H1 (cell line): Measurements from ENCODE around the gene ARHGAP26. TPM values are rescaled to one million over a fixed set of nuclear protein-coding genes. Genes with fewer than 3 reads are reported as not detected.

Experiments used
- ASH2L ChIP-seq: fragments of 200-600, 300-600 bp; sonication (generic); IDR thresholded peaks from one replicate; pipeline ENCODE4 v1.7.1; 2017; ENCODE audit warnings: low read length
- BCL11A ChIP-seq, 2 experiments: IDR thresholded peaks; one replicate each; pipeline ENCODE4 v1.6.1; 2011; ENCODE audit warnings: low read depth in 2 of 2, low read length in 2 of 2, mild to moderate bottlenecking in 2 of 2
- CBX8 ChIP-seq: fragments of 300-800, 300-1000 bp; sonication (generic); IDR thresholded peaks from 2 replicates; pipeline ENCODE4 v1.7.1; 2016; ENCODE audit warnings: low read depth, low read length, borderline replicate concordance
- CEBPB ChIP-seq: IDR thresholded peaks from 2 replicates; pipeline ENCODE4 v1.6.1; 2012; ENCODE audit warnings: low read depth, low read length
- CHD7 ChIP-seq: fragments of 300-600 bp; sonication (generic); IDR thresholded peaks from 2 replicates; pipeline ENCODE4 v1.7.1; 2012; ENCODE audit warnings: low read length, moderate library complexity, mild to moderate bottlenecking, inconsistent platforms; ENCODE audit not compliant: insufficient replicate concordance
- EZH2 ChIP-seq: fragments of 200-600 bp; sonication (generic); IDR thresholded peaks from 2 replicates; pipeline ENCODE4 v1.7.1; 2012; ENCODE audit warnings: low read depth, mild to moderate bottlenecking, moderate library complexity, low read length, inconsistent platforms; ENCODE audit not compliant: severe bottlenecking
- HDAC6 ChIP-seq: IDR thresholded peaks from one replicate; pipeline ENCODE4 v1.7.1; 2012; ENCODE audit warnings: low read depth, mild to moderate bottlenecking, inconsistent platforms, low read length, moderate library complexity
- SP2 ChIP-seq: IDR thresholded peaks from 2 replicates; pipeline ENCODE4 v1.6.1; 2012; ENCODE audit warnings: mild to moderate bottlenecking, low read length, inconsistent platforms
- SP4 ChIP-seq: IDR thresholded peaks from 2 replicates; pipeline ENCODE4 v1.6.1; 2012; ENCODE audit warnings: low read length, inconsistent platforms
- polyA plus RNA-seq, 7 experiments: library from polyadenylated mRNA; depleted of rRNA in 3 of 7; stranded (reverse) in 5 of 7; unstranded in 2 of 7; fragments of >200 nt in 5 of 7; fragments of 200-250 nt in 2 of 7; gene quantifications; 1 replicate in 5 of 7; 2 replicates in 1 of 7; 4 replicates in 1 of 7; pipeline versions ENCODE4 v1.2.1 to v1.2.3, GENCODE V29; 2011 to 2013; ENCODE audit warnings: missing spikeins in 2 of 7, mixed read lengths in 2 of 7
- total RNA-seq: library from RNA; stranded (reverse); fragmentation: NEBNext Ultra II Directional; extraction: Animal tissue kit (Norgen Biotek cat#: 25700); gene quantifications from 2 replicates; pipeline ENCODE4 v1.2.1, GENCODE V29; 2021

ARHGAP26 gene
- total and polyA plus RNA-seq, 2 of the 8 experiments (the other 6 are each of a cell fraction or from before 2014, with no cell fraction given), result 7.1 to 24.8 TPM

GRCh38 chr5:143227301-143227700 is 457.1 kb downstream of the ARHGAP26 start (continued):
- TF ChIP-seq CHD7, result no peak
- no peak for TF ChIP-seq ASH2L
- no peak for TF ChIP-seq HDAC6
- no peak for TF ChIP-seq CEBPB
- TF ChIP-seq SP4, result no peak
- no peak for TF ChIP-seq CBX8
- TF ChIP-seq BCL11A (IDR thresholded peaks at IDR 0.05; ENCODE audit: low read depth in 2 of 2, low read length in 2 of 2), result no peak
- no peak for TF ChIP-seq EZH2
- no peak for TF ChIP-seq SP2
- TF ChIP-seq, all 59 proteins: peak for 0
